K562 (cell line): ENCODE data around the gene NKAPL. TPM values are rescaled to one million over a fixed set of nuclear protein-coding genes. Genes with fewer than 3 reads are reported as not detected.
A peak's percentile ranks its signal among the peaks of the same experiment; 100 is the strongest.

ENCODE experiments used
- CEBPG ChIP-seq, 3 experiments: fragments of 200-800 bp in 1 of 3; sonication (Bioruptor generic) in 1 of 3; sonication (generic) in 1 of 3; formaldehyde crosslinking in 1 of 3; IDR thresholded peaks in 2 of 3; conservative IDR thresholded peaks in 1 of 3; 2 replicates each; pipeline versions ENCODE4 v1.6.1 to v1.8.0; 2016 to 2022; ENCODE audit warnings: missing compliant biosample characterization in 2 of 3, missing genetic modification characterization in 2 of 3, mild to moderate bottlenecking in 1 of 3, missing genetic modification reagents in 1 of 3
- DDX20 ChIP-seq: fragments of 450-650 bp; IDR thresholded peaks from 2 replicates; pipeline ENCODE4 v1.6.1; 2016; ENCODE audit warnings: missing genetic modification characterization, low read depth, mild to moderate bottlenecking, missing compliant biosample characterization, moderate library complexity
- NCOA6 ChIP-seq: fragments of 450-650 bp; IDR thresholded peaks from 2 replicates; pipeline ENCODE4 v1.6.1; 2017; ENCODE audit warnings: mild to moderate bottlenecking
- POLR3A ChIP-seq: IDR thresholded peaks from 2 replicates; pipeline ENCODE4 v1.6.1; 2011; ENCODE audit warnings: borderline replicate concordance, mild to moderate bottlenecking, moderate library complexity; ENCODE audit not compliant: insufficient read length, insufficient read depth; ENCODE audit errors: extremely low read depth
- SP1 ChIP-seq: sonication (generic); formaldehyde crosslinking; IDR thresholded peaks from 2 replicates; pipeline ENCODE4 v1.8.1; 2022; ENCODE audit warnings: mild to moderate bottlenecking, missing genetic modification reagents
- SREBF1 ChIP-seq: fragments of 150-350 bp; IDR thresholded peaks from 2 replicates; pipeline ENCODE4 v1.6.1; 2014; ENCODE audit warnings: antibody characterized with exemption, low read depth, low read length, borderline replicate concordance
- ZNF445 ChIP-seq: fragments of 250-450 bp; sonication (Bioruptor Pico); IDR thresholded peaks from 2 replicates; pipeline ENCODE4 v1.4.0; 2020; ENCODE audit warnings: low read depth, mild to moderate bottlenecking, moderate library complexity
- ZNF707 ChIP-seq: fragments of 250-450 bp; sonication (Bioruptor Pico); conservative IDR thresholded peaks from 2 replicates; pipeline ENCODE4 v1.8.0; 2022; ENCODE audit warnings: inconsistent platforms, mild to moderate bottlenecking, moderate library complexity
- polyA plus RNA-seq, 8 experiments: library from polyadenylated mRNA; depleted of rRNA in 4 of 8; stranded (reverse) in 5 of 8; unstranded in 3 of 8; fragments of >200 nt; fragmentation: Nextera tagmentation in 2 of 8; fragmentation: Illumina TruSeq in 1 of 8; extraction: Ambion mirVana in 2 of 8; extraction: Trizol in 1 of 8; gene quantifications; 2 replicates each; pipeline versions ENCODE4 v1.2.1 to v1.2.3, GENCODE V29; 2011 to 2014; ENCODE audit warnings: inconsistent platforms in 1 of 8, missing spikeins in 1 of 8
- total RNA-seq, 7 experiments: library from RNA; depleted of rRNA in 6 of 7; stranded (reverse); fragments of >200 nt in 6 of 7; fragmentation: Illumina TruSeq in 2 of 7; extraction: Trizol in 2 of 7; gene quantifications; 2 replicates each; pipeline versions ENCODE4 v1.2.1 to v1.2.3, GENCODE V29; 2011 to 2021; ENCODE audit warnings: low replicate concordance in 1 of 7
- TF ChIP-seq, protein P1 (sequence below): fragments of 250-450 bp; sonication (Bioruptor Pico); IDR thresholded peaks from 2 replicates; pipeline ENCODE4 v1.5.0; 2020; ENCODE audit warnings: mild to moderate bottlenecking, borderline replicate concordance
- TF ChIP-seq, protein P2 (sequence below): fragments of 450-650 bp; formaldehyde crosslinking; conservative IDR thresholded peaks from 2 replicates; pipeline ENCODE4 v1.4.0; 2022; ENCODE audit warnings: mild to moderate bottlenecking, missing genetic modification characterization
- TF ChIP-seq, protein P3 (sequence below): conservative IDR thresholded peaks from 2 replicates; pipeline ENCODE4 v1.6.1; 2011; ENCODE audit warnings: low read depth, mild to moderate bottlenecking, low read length; ENCODE audit not compliant: control insufficient read depth

NKAPL gene
- total and polyA plus RNA-seq, 9 of the 15 experiments (the other 6 are each of a cell fraction or from before 2014, with no cell fraction given) = not detected

DNA sequence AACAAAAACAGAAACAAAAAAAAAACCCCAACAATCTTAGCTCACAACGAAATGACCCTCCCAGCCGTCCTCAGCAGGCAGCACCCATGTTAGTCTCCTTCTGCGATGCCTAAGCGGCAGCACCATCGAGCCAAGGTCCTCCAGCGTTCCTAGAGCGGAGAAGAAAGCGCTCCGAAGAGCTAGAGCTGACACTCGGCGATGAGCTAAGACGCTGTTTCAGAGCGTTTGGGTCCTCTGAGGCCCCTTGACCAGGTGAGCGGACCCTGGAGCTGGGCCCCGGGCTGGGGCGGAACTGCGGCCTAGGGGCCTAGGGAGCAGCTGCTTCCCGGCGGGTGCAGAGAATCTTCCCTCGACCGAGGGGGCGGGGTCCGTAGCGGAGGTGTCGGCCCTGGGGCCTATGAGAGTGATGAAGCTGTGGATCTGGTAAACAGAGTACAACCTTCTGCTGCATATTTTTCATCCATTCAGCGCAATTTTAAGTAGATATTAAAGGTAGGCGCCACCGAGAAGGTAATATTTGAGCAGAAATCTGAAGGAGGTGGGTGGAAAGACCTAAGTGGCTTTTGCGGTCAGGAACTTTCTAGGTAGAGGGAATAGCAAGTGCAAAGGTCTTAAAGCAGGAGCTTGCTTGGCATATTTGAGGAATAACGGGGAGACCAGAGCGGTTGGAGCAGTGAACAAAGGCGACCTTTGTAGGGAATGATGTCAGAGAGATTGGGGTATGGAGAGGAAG lies 8.0 kb downstream of the NKAPL start, which contains the start of gene ZSCAN26 (continued):
- TF ChIP-seq DDX20 (tag) (no peak), CEBPG (CRISPR knock-in tag; IDR thresholded peaks at IDR 0.05) (no peak), CEBPG (tag; conservative IDR thresholded peaks at IDR 0.05 in 1 of 2, IDR thresholded peaks at IDR 0.05 in 1 of 2) (no peak), ZNF707 (CRISPR knock-in tag) (no peak), SREBF1 (no peak), POLR3A (no peak), SP1 (CRISPR knock-in tag) (peak; percentile 85), ZNF445 (CRISPR knock-in tag) (no peak), NCOA6 (no peak)
- TF ChIP-seq, protein P1, sequence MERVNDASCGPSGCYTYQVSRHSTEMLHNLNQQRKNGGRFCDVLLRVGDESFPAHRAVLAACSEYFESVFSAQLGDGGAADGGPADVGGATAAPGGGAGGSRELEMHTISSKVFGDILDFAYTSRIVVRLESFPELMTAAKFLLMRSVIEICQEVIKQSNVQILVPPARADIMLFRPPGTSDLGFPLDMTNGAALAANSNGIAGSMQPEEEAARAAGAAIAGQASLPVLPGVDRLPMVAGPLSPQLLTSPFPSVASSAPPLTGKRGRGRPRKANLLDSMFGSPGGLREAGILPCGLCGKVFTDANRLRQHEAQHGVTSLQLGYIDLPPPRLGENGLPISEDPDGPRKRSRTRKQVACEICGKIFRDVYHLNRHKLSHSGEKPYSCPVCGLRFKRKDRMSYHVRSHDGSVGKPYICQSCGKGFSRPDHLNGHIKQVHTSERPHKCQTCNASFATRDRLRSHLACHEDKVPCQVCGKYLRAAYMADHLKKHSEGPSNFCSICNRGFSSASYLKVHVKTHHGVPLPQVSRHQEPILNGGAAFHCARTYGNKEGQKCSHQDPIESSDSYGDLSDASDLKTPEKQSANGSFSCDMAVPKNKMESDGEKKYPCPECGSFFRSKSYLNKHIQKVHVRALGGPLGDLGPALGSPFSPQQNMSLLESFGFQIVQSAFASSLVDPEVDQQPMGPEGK (CRISPR knock-in tag) = no peak
- TF ChIP-seq, protein P2, sequence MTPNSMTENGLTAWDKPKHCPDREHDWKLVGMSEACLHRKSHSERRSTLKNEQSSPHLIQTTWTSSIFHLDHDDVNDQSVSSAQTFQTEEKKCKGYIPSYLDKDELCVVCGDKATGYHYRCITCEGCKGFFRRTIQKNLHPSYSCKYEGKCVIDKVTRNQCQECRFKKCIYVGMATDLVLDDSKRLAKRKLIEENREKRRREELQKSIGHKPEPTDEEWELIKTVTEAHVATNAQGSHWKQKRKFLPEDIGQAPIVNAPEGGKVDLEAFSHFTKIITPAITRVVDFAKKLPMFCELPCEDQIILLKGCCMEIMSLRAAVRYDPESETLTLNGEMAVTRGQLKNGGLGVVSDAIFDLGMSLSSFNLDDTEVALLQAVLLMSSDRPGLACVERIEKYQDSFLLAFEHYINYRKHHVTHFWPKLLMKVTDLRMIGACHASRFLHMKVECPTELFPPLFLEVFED (CRISPR knock-in tag) = peak; percentile 86; the same call in 1 of the 2 replicates
- TF ChIP-seq, protein P3, sequence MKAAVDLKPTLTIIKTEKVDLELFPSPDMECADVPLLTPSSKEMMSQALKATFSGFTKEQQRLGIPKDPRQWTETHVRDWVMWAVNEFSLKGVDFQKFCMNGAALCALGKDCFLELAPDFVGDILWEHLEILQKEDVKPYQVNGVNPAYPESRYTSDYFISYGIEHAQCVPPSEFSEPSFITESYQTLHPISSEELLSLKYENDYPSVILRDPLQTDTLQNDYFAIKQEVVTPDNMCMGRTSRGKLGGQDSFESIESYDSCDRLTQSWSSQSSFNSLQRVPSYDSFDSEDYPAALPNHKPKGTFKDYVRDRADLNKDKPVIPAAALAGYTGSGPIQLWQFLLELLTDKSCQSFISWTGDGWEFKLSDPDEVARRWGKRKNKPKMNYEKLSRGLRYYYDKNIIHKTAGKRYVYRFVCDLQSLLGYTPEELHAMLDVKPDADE = no peak
